Spleen (tissue), 11 donors: ENCODE data around the gene DIP2C. TPM values are rescaled to one million over a fixed set of nuclear protein-coding genes. Genes with fewer than 3 reads are reported as not detected.
"Not testable (repeated sequence)": the region's sequence is repeated elsewhere in the genome, so short reads cannot be mapped to it uniquely, and the experiment has no call there.

Source experiments
- DNase-seq: peaks from one replicate; pipeline ENCODE4 v3.0.0-alpha.2; 2020
- H3K27ac ChIP-seq, 8 donors: fragments of 200-600 bp; sonication (generic) in 7 of 8; 1 replicate in 4 of 8; 2 replicates in 4 of 8; pipeline versions ENCODE4 v1.5.0 to v1.8.0; 2016 to 2021; ENCODE audit warnings: inconsistent platforms in 4 of 8, mild to moderate bottlenecking in 4 of 8, moderate library complexity in 1 of 8
- H3K27me3 ChIP-seq, 7 donors: fragments of 200-600 bp; sonication (generic) in 6 of 7; replicated peaks in 1 of 7; 1 replicate in 4 of 7; 2 replicates in 3 of 7; pipeline versions ENCODE4 v1.5.0 to v1.8.0; 2016 to 2021; ENCODE audit warnings: inconsistent platforms in 3 of 7, mild to moderate bottlenecking in 1 of 7
- H3K36me3 ChIP-seq, 6 donors: fragments of 200-600 bp; sonication (generic) in 5 of 6; 1 replicate in 4 of 6; 2 replicates in 2 of 6; pipeline versions ENCODE4 v1.5.0 to v1.8.0; 2016 to 2021; ENCODE audit warnings: inconsistent platforms in 2 of 6
- H3K4me1 ChIP-seq, 6 donors: fragments of 200-600 bp; sonication (generic) in 5 of 6; 1 replicate in 3 of 6; 2 replicates in 3 of 6; pipeline versions ENCODE4 v1.5.0 to v1.8.0; 2016 to 2021; ENCODE audit warnings: inconsistent platforms in 3 of 6
- H3K4me3 ChIP-seq, 8 donors: fragments of 200-600 bp; sonication (generic) in 7 of 8; 1 replicate in 4 of 8; 2 replicates in 4 of 8; pipeline versions ENCODE4 v1.5.0 to v1.8.0; 2016 to 2021; ENCODE audit warnings: inconsistent platforms in 4 of 8, mild to moderate bottlenecking in 4 of 8, moderate library complexity in 2 of 8
- H3K9me3 ChIP-seq, 8 donors: fragments of 200-600 bp; sonication (generic) in 7 of 8; 1 replicate in 4 of 8; 2 replicates in 4 of 8; pipeline versions ENCODE4 v1.5.0 to v1.8.0; 2016 to 2021; ENCODE audit warnings: inconsistent platforms in 4 of 8
- POLR2A ChIP-seq, 3 donors: fragments of 450-650 bp; IDR thresholded peaks; one replicate each; pipeline ENCODE4 v1.5.1; 2017; ENCODE audit warnings: antibody characterized with exemption in 3 of 3, mild to moderate bottlenecking in 1 of 3
- POLR2AphosphoS5 ChIP-seq, 3 donors: sonication (generic); formaldehyde crosslinking; IDR thresholded peaks; one replicate each; pipeline ENCODE4 v1.5.1; 2017; ENCODE audit warnings: antibody characterized with exemption in 3 of 3
- WGBS, 5 donors: extraction: QIAGEN DNeasy Blood & Tissue Kit in 3 of 5; methylation state at CpG; one replicate each; pipeline versions ENCODE4 v1.1.5 to v1.1.7; 2013 to 2018; 5-methylcytosine and 5-hydroxymethylcytosine counted together
- intact Hi-C: fragments of 100-400 bp; cut with DNase I; formaldehyde crosslinking; loops from one replicate; pipeline ENCODE4 v1.15.0; 2023; ENCODE audit warnings: low total_unique reads
- polyA plus RNA-seq, 3 donors: library from polyadenylated mRNA; stranded (reverse); fragments of 200-250 nt; gene quantifications; one replicate each; pipeline ENCODE4 v1.2.1, GENCODE V29; 2013
- total RNA-seq, 7 donors: library from RNA; depleted of rRNA in 3 of 7; stranded (reverse); fragments of >200 nt in 3 of 7; fragmentation: NEBNext Ultra II Directional in 4 of 7; extraction: Animal tissue kit (Norgen Biotek cat#: 25700) in 4 of 7; gene quantifications; one replicate each; pipeline versions ENCODE4 v1.1.0 to v1.2.1, GENCODE V29; 2016 to 2021
- TF ChIP-seq, protein P1 (sequence below), 11 experiments: fragments of 200-600 bp in 7 of 11; fragments of 450-650 bp in 4 of 11; sonication (generic) in 4 of 11; IDR thresholded peaks in 8 of 11; conservative IDR thresholded peaks in 3 of 11; 1 replicate in 7 of 11; 2 replicates in 4 of 11; pipeline versions ENCODE4 v1.4.0 to v1.8.0; 2016 to 2021; ENCODE audit warnings: antibody characterized with exemption in 11 of 11, inconsistent platforms in 4 of 11, mild to moderate bottlenecking in 1 of 11
- donor health status: healthy with polysubstance abuse.
- donor health status: DM: no; HTN: no; CAD: no; lungs with moderate emphysema.
- donor health status: DM: no; HTN: no; CAD: no.
- donor health status: Bipolar disorder and iron deficiency.
- donor health status: healthy.
- donor health status: DM: no; HTN: no; CAD: no.
- donor health status: DM: yes; HTN: yes; CAD: no.

DIP2C gene
- total and polyA plus RNA-seq, 10 donors: 2.2 to 13.1 (median 9.0) TPM

DNA sequence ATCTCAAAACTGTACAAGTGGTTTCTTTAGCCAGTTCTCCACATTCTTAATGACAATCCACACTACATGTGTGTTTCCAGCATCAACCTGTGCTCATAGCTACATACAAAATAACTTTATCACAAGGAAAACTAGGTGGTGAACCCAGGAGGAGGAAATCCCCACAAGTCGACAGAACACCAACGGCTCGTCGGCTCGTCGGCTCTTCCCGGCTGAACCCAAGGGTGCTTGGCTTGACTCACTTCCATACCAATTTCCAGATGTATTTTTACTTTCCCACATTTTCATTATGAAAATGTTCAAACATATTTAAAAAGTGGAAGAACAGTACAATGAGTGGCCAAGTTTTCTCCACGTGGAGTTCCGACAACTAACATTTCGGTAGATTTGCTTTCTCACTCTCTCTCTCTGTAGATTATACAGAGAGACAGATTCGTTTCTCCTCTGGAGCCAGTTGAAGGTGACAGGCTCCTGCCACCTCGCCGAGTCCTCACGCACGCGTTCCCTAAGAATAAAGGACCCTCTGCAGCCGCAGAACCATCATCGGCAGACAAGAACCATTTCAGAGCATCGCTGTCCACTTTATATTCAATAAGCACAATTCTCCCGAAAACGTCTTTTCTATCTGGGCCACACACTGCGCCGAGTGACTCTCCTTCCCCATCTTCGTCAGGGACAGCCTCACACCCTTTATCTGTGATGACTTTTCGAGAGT is 53.3 kb downstream of the DIP2C start:
- H3K4me3 ChIP-seq: no peak overlapping the region
- intact Hi-C loops: no loop called here
- H3K27me3 ChIP-seq: peaks cover 0 to 42% (median 8%) of the 10 kb centered on the region in 7 donors
- no peaks in the 10 kb centered on the region for H3K9me3 ChIP-seq
- WGBS, 5 donors: 89 to 92% (median 91%) methylated on average over 25 of the region's 25 CpGs
- no peak overlapping the region for H3K27ac ChIP-seq
- H3K4me1 ChIP-seq: no peaks in the 10 kb centered on the region
- H3K36me3 ChIP-seq: no peaks in the 10 kb centered on the region
- DNase-seq: peak; percentile 44
- TF ChIP-seq POLR2AphosphoS5 (IDR thresholded peaks at IDR 0.05) (no peak), POLR2A (IDR thresholded peaks at IDR 0.05) (no peak)

DNA sequence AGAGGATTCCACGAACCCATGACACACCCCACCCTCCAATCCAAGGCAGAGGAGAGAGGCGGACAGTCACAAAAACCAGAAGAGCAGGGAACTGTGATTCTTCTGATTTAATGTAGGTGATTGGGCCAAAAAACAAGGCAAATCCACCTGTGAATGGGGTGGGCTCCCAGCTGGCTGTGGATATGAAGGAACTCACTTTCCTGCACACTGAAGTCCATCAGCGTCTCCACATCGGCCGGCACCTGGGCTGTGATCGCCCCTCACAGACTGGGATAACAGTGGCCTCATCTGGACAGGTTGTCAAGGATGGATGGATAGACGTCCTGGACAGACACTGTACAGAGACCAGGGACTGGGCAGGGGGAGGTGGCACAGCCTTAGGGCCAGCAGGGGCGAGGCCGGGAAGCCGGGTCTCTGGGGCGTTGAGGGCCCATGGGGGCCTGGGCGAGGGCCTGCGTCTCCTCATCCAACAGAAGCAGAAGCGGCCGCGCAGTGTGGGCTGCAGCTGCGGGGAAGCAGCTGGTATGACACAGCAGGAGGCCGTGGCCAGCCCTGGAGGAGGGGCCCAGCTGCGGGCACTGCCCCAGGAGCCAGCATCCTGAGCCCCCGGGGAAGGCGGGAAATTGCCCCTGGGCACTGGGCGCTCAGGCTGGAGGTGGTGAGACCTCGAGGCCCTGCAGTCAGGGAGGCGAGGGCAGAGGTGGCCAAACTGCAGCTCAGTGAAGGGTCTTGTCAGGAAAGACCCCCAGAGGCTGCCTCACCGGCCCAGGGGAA is 54.2 kb downstream of the DIP2C start:
- intact Hi-C loops: no loop called here
- DNase-seq: peak; percentile 70
- H3K4me3 ChIP-seq: no peak overlapping the region
- H3K27me3 ChIP-seq: peaks cover 0 to 48% (median 8%) of the 10 kb centered on the region in 7 donors
- H3K27ac ChIP-seq: no peak overlapping the region
- no peaks in the 10 kb centered on the region for H3K36me3 ChIP-seq
- H3K4me1 ChIP-seq: no peaks in the 10 kb centered on the region
- TF ChIP-seq, protein P1, sequence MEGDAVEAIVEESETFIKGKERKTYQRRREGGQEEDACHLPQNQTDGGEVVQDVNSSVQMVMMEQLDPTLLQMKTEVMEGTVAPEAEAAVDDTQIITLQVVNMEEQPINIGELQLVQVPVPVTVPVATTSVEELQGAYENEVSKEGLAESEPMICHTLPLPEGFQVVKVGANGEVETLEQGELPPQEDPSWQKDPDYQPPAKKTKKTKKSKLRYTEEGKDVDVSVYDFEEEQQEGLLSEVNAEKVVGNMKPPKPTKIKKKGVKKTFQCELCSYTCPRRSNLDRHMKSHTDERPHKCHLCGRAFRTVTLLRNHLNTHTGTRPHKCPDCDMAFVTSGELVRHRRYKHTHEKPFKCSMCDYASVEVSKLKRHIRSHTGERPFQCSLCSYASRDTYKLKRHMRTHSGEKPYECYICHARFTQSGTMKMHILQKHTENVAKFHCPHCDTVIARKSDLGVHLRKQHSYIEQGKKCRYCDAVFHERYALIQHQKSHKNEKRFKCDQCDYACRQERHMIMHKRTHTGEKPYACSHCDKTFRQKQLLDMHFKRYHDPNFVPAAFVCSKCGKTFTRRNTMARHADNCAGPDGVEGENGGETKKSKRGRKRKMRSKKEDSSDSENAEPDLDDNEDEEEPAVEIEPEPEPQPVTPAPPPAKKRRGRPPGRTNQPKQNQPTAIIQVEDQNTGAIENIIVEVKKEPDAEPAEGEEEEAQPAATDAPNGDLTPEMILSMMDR (IDR thresholded peaks at IDR 0.05 in 8 of 11, conservative IDR thresholded peaks at IDR 0.05 in 3 of 11): no peak
- TF ChIP-seq POLR2AphosphoS5 (IDR thresholded peaks at IDR 0.05): no peak
- no peak for TF ChIP-seq POLR2A (IDR thresholded peaks at IDR 0.05)
- 47 to 58% (median 51%) methylated on average over 16 to 25 of the region's 25 CpGs for WGBS, 5 donors
- no peaks in the 10 kb centered on the region for H3K9me3 ChIP-seq

DNA sequence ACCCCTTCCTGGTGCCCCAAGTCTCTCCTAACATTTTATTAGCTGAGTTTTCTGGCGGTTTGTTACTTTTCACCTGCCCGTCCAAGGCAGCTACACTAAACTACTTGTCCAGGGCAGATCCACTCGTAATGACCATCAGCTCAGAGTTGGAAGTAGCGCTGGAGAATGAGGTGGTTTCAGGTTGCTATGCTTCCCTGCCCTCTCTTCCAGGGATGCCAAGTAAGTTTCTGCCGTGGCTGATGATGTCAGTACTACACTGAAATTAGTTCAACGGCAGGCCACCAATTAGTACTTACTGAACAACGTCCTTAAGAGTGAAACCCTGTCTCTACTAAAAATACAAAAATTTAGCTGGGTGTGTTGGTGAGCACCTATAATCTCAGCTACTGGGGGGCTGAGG is 55.2 kb downstream of the DIP2C start:
- H3K4me3 ChIP-seq: no peak overlapping the region
- H3K27me3 ChIP-seq: peaks cover 0 to 56% (median 8%) of the 10 kb centered on the region in 7 donors
- H3K27ac ChIP-seq: no peak overlapping the region
- peaks cover 0 to 7% (median 3%) of the 10 kb centered on the region in 6 donors for H3K4me1 ChIP-seq
- TF ChIP-seq, protein P1 (IDR thresholded peaks at IDR 0.05 in 8 of 11, conservative IDR thresholded peaks at IDR 0.05 in 3 of 11): no peak
- TF ChIP-seq POLR2AphosphoS5 (IDR thresholded peaks at IDR 0.05): no peak
- TF ChIP-seq POLR2A (IDR thresholded peaks at IDR 0.05): no peak
- WGBS, 5 donors: 76 to 83% (median 81%) methylated on average over 7 of the region's 7 CpGs
- intact Hi-C loops: no loop called here
- peak; percentile 18 for DNase-seq
- no peaks in the 10 kb centered on the region for H3K36me3 ChIP-seq
- H3K9me3 ChIP-seq: no peaks in the 10 kb centered on the region

DNA sequence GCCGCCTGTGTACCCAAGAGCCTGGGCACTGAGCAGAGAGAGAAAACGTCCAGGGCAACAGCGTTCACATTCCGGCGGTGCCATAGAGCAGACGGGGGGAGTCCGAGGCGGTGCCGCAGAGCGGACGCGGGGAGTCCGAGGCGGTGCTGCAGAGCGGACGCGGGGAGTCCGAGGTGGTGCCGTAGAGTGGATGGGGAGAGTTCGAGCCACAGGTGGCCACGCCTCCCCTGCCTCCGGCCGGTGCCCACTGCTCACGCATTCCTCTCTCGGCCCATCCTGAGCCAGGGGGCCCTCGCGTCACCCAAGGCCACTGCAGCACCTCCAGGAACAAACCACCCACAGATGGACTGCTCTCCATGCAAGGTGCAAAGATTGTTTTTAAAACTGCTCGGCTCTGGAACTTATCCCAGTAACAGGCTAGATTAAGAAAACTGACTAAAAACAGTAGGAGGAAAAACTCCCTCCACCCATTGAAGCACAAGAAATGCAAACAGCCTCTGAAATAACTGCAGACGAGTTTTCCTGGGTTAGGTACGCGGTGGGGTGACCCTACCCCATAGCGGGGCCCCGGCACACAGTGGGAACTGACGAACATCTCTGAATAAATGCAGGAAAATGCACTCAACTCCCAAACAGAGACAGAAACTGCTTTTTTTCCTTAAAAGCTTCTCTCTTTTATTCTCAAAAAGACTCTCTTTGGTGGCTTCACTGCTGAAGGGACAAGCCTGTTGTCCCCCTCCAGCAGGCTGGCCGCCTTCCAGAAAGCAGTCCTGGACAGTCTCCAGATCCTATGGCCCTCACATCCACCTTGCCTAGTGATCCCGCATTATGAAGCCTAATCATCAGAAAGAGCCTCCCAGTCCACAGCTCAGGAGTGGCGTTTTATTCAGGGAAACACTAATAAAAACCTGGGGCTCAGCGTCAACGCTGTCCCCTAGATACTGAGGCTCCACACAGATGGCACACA is 55.9 kb downstream of the DIP2C start:
- TF ChIP-seq POLR2AphosphoS5 (IDR thresholded peaks at IDR 0.05): no peak
- TF ChIP-seq POLR2A (IDR thresholded peaks at IDR 0.05): no peak
- TF ChIP-seq, protein P1 (IDR thresholded peaks at IDR 0.05 in 8 of 11, conservative IDR thresholded peaks at IDR 0.05 in 3 of 11): no peak
- Histone ChIP-seq H3K4me1 (peaks cover 0 to 14% (median 6%) of the 10 kb centered on the region in 6 donors), H3K9me3 (no peaks in the 10 kb centered on the region), H3K4me3 (no peak overlapping the region), H3K36me3 (no peaks in the 10 kb centered on the region), H3K27ac (no peak overlapping the region), H3K27me3 (peaks cover 0 to 62% (median 8%) of the 10 kb centered on the region in 7 donors)
- intact Hi-C loops: no loop called here
- DNase-seq: peak; percentile 59
- 90 to 92% (median 91%) methylated on average over 39 of the region's 39 CpGs for WGBS, 5 donors

DNA sequence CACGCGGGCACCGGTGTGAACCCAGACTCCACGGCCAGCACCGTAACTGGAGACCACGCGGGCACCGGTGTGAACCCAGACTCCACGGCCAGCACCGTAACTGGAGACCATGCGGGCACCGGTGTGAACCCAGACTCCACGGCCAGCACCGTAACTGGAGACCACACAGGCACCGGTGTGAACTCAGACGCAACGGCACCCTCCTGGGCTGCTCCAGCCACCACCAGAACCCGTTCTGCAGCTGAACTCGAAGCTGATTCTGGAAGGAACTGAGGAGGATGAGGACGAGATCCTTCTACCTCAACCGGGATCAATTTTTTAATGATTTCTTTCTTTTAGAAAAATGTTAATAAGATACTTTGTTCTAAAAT is 56.7 kb downstream of the DIP2C start:
- peak; percentile 39 for DNase-seq

DNA sequence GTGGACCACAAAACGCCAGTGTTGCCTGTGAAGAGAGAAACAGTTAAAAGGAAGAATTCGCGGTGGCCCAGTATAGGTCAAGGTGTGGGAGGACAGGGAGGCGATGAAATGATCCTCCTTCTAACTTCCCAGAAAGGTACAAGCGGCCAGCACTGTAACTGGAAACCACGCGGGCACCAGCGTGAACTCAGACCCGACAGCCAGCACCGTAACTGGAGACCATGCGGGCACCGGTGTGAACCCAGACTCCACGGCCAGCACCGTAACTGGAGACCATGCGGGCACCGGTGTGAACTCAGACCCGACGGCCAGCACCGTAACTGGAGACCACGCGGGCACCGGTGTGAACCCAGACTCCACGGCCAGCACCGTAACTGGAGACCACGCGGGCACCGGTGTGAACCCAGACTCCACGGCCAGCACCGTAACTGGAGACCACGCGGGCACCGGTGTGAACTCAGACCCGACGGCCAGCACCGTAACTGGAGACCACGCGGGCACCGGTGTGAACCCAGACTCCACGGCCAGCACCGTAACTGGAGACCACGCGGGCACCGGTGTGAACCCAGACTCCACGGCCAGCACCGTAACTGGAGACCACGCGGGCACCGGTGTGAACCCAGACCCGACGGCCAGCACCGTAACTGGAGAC is 57.2 kb downstream of the DIP2C start:
- peak; percentile 19 for DNase-seq

More for the DNA sequence above, 56.7 kb downstream of the DIP2C start:
- H3K36me3 ChIP-seq, H3K9me3 ChIP-seq, intact Hi-C loops, H3K4me3 ChIP-seq, H3K27ac ChIP-seq: not testable (repeated sequence)
- Histone ChIP-seq H3K27me3 (peaks cover 0 to 66% (median 8%) of the 10 kb centered on the region in 7 donors), H3K4me1 (peaks cover 0 to 20% (median 6%) of the 10 kb centered on the region in 6 donors)
- WGBS, 5 donors: 90 to 97% (median 93%) methylated on average over 7 to 21 of the region's 21 CpGs

More for the DNA sequence above, 57.2 kb downstream of the DIP2C start:
- H3K36me3 ChIP-seq, H3K27ac ChIP-seq, H3K4me3 ChIP-seq, intact Hi-C loops, H3K9me3 ChIP-seq: not testable (repeated sequence)
- WGBS, 5 donors: 93 to 98% (median 97%) methylated on average over 17 to 51 of the region's 51 CpGs
- peaks cover 0 to 20% (median 6%) of the 10 kb centered on the region in 6 donors for H3K4me1 ChIP-seq
- peaks cover 0 to 66% (median 8%) of the 10 kb centered on the region in 7 donors for H3K27me3 ChIP-seq
